H1 (cell line): ENCODE results near the gene RECK. TPM values are rescaled to one million over a fixed set of nuclear protein-coding genes. Genes with fewer than 3 reads are reported as not detected.
A peak's percentile ranks its signal among the peaks of the same experiment; 100 is the strongest.

Source experiments
- CTCF ChIA-PET: fragments of 300-600 bp; sonication (Branson Sonifier 250); formaldehyde crosslinking; loops from one replicate; lab custom pipeline; 2021; ENCODE audit not compliant: partially characterized antibody; lab: Charles Lee
- POLR2A ChIA-PET: fragments of 300-600 bp; sonication (Branson Sonifier 250); formaldehyde crosslinking; loops from one replicate; lab custom pipeline; 2021; ENCODE audit warnings: inconsistent platforms; ENCODE audit not compliant: partially characterized antibody; lab: Charles Lee
- DNase-seq, 2 experiments: peaks; one replicate each; pipeline versions ENCODE4 v3.0.0 to v3.0.0-alpha.2; 2010 to 2022; ENCODE audit warnings: low spot score in 2 of 2, low read depth in 1 of 2, mixed read lengths in 1 of 2
- FAIRE-seq: peaks from 2 replicates; lab custom pipeline; 2011; peaks lifted over from hg19 to GRCh38; lab: Jason Lieb, UNC
- H2AFZ ChIP-seq: 2 replicates; pipeline ENCODE4 v1.8.1; 2012; ENCODE audit warnings: low read length, inconsistent platforms
- H2AK5ac ChIP-seq: 2 replicates; pipeline ENCODE4 v1.6.1; 2013; ENCODE audit warnings: low read depth, low read length
- H2BK120ac ChIP-seq: replicated peaks from 2 replicates; pipeline ENCODE3; 2013; ENCODE audit warnings: low read depth, low read length, inconsistent platforms
- H2BK12ac ChIP-seq: 2 replicates; pipeline ENCODE4 v1.6.1; 2013; ENCODE audit warnings: low read depth, low read length
- H2BK15ac ChIP-seq: 2 replicates; pipeline ENCODE4 v1.6.1; 2013; ENCODE audit warnings: low read length
- H2BK20ac ChIP-seq: 2 replicates; pipeline ENCODE4 v1.6.1; 2013; ENCODE audit warnings: low read length
- H2BK5ac ChIP-seq: 2 replicates; pipeline ENCODE4 v1.6.1; 2013; ENCODE audit warnings: low read depth, low read length
- H3K14ac ChIP-seq: 2 replicates; pipeline ENCODE4 v1.6.1; 2013; ENCODE audit warnings: inconsistent platforms; ENCODE audit not compliant: insufficient read length
- H3K18ac ChIP-seq: 2 replicates; pipeline ENCODE4 v1.6.1; 2013; ENCODE audit warnings: low read length; ENCODE audit errors: extremely low read depth
- H3K23ac ChIP-seq: 2 replicates; pipeline ENCODE4 v1.6.1; 2013; ENCODE audit warnings: inconsistent platforms; ENCODE audit not compliant: insufficient read length
- H3K23me2 ChIP-seq: 2 replicates; pipeline ENCODE4 v1.6.1; 2013; ENCODE audit warnings: low read depth, low read length
- H3K27ac ChIP-seq: 2 replicates; pipeline ENCODE4 v1.6.1; 2011; ENCODE audit warnings: low read depth, low read length, inconsistent platforms
- H3K27me3 ChIP-seq, 4 experiments: replicated peaks in 1 of 4; 1 replicate in 1 of 4; 2 replicates in 3 of 4; pipeline versions ENCODE4 v1.6.1 to v1.8.1; 2011 to 2013; ENCODE audit warnings: low read length in 3 of 4, mild to moderate bottlenecking in 3 of 4, inconsistent platforms in 2 of 4, mixed read lengths in 2 of 4, moderate library complexity in 1 of 4; ENCODE audit not compliant: control insufficient read depth in 3 of 4, insufficient read depth in 3 of 4; ENCODE audit errors: extremely low read depth in 1 of 4
- H3K36me3 ChIP-seq, 4 experiments: 2 replicates each; pipeline versions ENCODE4 v1.6.1 to v1.8.1; 2011 to 2013; ENCODE audit warnings: mild to moderate bottlenecking in 4 of 4, low read length in 3 of 4, moderate library complexity in 2 of 4, control low read depth in 1 of 4, inconsistent platforms in 1 of 4; ENCODE audit not compliant: insufficient read depth in 4 of 4, control insufficient read depth in 2 of 4
- H3K4ac ChIP-seq: replicated peaks from 2 replicates; pipeline ENCODE3; 2013; ENCODE audit warnings: low read length, low read depth, mixed read lengths, inconsistent platforms; ENCODE audit not compliant: insufficient read length
- H3K4me1 ChIP-seq, 4 experiments: replicated peaks in 1 of 4; 1 replicate in 1 of 4; 2 replicates in 3 of 4; pipeline versions ENCODE4 v1.6.1 to v1.8.1; 2011 to 2013; ENCODE audit warnings: low read length in 3 of 4, inconsistent platforms in 2 of 4, mixed read lengths in 1 of 4; ENCODE audit not compliant: insufficient read depth in 4 of 4, control insufficient read depth in 3 of 4
- H3K4me2 ChIP-seq, 2 experiments: 2 replicates each; pipeline versions ENCODE4 v1.6.1 to v1.8.1; 2011 to 2013; ENCODE audit warnings: low read depth in 2 of 2, low read length in 2 of 2, control low read depth in 1 of 2, inconsistent platforms in 1 of 2, mild to moderate bottlenecking in 1 of 2; ENCODE audit not compliant: insufficient read depth in 1 of 2
- H3K4me3 ChIP-seq, 4 experiments: fragments of 200-600, 300-600 bp in 1 of 4; sonication (generic), shearing (Covaris generic), sonication (Bioruptor Twin) in 1 of 4; 2 replicates each; pipeline versions ENCODE4 v1.5.1 to v1.8.1; 2011 to 2016; ENCODE audit warnings: low read length in 4 of 4, low read depth in 3 of 4, control low read depth in 2 of 4, inconsistent platforms in 2 of 4, mild to moderate bottlenecking in 2 of 4, mixed read lengths in 1 of 4, moderate library complexity in 1 of 4; ENCODE audit not compliant: insufficient read depth in 2 of 4; ENCODE audit errors: extremely low read depth in 1 of 4
- H3K56ac ChIP-seq: replicated peaks from 2 replicates; pipeline ENCODE3; 2013; ENCODE audit warnings: low read depth, mild to moderate bottlenecking, mixed read lengths, low read length, inconsistent platforms; ENCODE audit not compliant: insufficient read length
- H3K79me1 ChIP-seq: 2 replicates; pipeline ENCODE4 v1.6.1; 2013; ENCODE audit warnings: low read depth, low read length, control low read depth
- H3K79me2 ChIP-seq, 2 experiments: 2 replicates each; pipeline versions ENCODE4 v1.6.1 to v1.8.1; 2012 to 2013; ENCODE audit warnings: low read length in 2 of 2, mild to moderate bottlenecking in 2 of 2, inconsistent platforms in 1 of 2; ENCODE audit not compliant: insufficient read depth in 2 of 2, control insufficient read depth in 1 of 2
- H3K9ac ChIP-seq, 4 experiments: replicated peaks in 1 of 4; 1 replicate in 1 of 4; 2 replicates in 3 of 4; pipeline versions ENCODE4 v1.6.1 to v1.8.1; 2011 to 2013; ENCODE audit warnings: low read depth in 3 of 4, low read length in 3 of 4, control low read depth in 2 of 4, mild to moderate bottlenecking in 2 of 4, moderate library complexity in 2 of 4, inconsistent platforms in 1 of 4; ENCODE audit errors: extremely low read depth in 1 of 4
- H3K9me3 ChIP-seq, 2 experiments: 2 replicates each; pipeline versions ENCODE4 v1.6.1 to v1.8.1; 2012 to 2013; ENCODE audit warnings: mild to moderate bottlenecking in 2 of 2, moderate library complexity in 2 of 2, control low read depth in 1 of 2, inconsistent platforms in 1 of 2, low read depth in 1 of 2, low read length in 1 of 2, mixed read lengths in 1 of 2; ENCODE audit not compliant: insufficient read depth in 2 of 2
- H4K20me1 ChIP-seq, 2 experiments: replicated peaks in 1 of 2; 2 replicates each; pipeline versions ENCODE3 to v1.8.1; 2011 to 2013; ENCODE audit warnings: inconsistent platforms in 2 of 2, low read length in 2 of 2, mild to moderate bottlenecking in 1 of 2; ENCODE audit not compliant: insufficient read depth in 2 of 2, control insufficient read depth in 1 of 2
- H4K5ac ChIP-seq: 2 replicates; pipeline ENCODE4 v1.6.1; 2013; ENCODE audit warnings: low read length, low read depth, mixed read lengths, inconsistent platforms; ENCODE audit not compliant: insufficient read length
- H4K8ac ChIP-seq: 2 replicates; pipeline ENCODE4 v1.8.0; 2013; ENCODE audit warnings: mild to moderate bottlenecking, moderate library complexity, low read length, inconsistent platforms; ENCODE audit not compliant: insufficient read depth; ENCODE audit errors: extremely low read depth
- H4K91ac ChIP-seq: replicated peaks from 2 replicates; pipeline ENCODE3; 2013; ENCODE audit warnings: low read length, mixed read lengths, inconsistent platforms; ENCODE audit not compliant: insufficient read length
- BACH1 ChIP-seq: IDR thresholded peaks from 2 replicates; pipeline ENCODE4 v1.6.1; 2012; ENCODE audit warnings: low read length, improper control_type of control experiment
- CTBP2 ChIP-seq: IDR thresholded peaks from 2 replicates; pipeline ENCODE4 v1.7.0; 2011; ENCODE audit warnings: borderline replicate concordance, mild to moderate bottlenecking, moderate library complexity, mixed read lengths, low read length; ENCODE audit not compliant: insufficient read depth, insufficient read length
- EGR1 ChIP-seq: IDR thresholded peaks from 2 replicates; pipeline ENCODE4 v1.6.1; 2011; ENCODE audit warnings: low read depth, low read length, borderline replicate concordance
- EP300 ChIP-seq, 2 experiments: IDR thresholded peaks; 1 replicate in 1 of 2; 2 replicates in 1 of 2; pipeline ENCODE4 v1.6.1; 2011 to 2012; ENCODE audit warnings: low read depth in 2 of 2, low read length in 2 of 2, mild to moderate bottlenecking in 2 of 2, borderline replicate concordance in 1 of 2, inconsistent platforms in 1 of 2, moderate library complexity in 1 of 2
- HDAC2 ChIP-seq, 2 experiments: fragments of 300-600 bp in 1 of 2; sonication (generic) in 1 of 2; IDR thresholded peaks; 2 replicates each; pipeline ENCODE4 v1.6.1; 2011 to 2012; ENCODE audit warnings: low read depth in 2 of 2, low read length in 2 of 2, mild to moderate bottlenecking in 2 of 2, moderate library complexity in 2 of 2, borderline replicate concordance in 1 of 2, inconsistent platforms in 1 of 2
- HDAC6 ChIP-seq: IDR thresholded peaks from one replicate; pipeline ENCODE4 v1.7.1; 2012; ENCODE audit warnings: low read depth, mild to moderate bottlenecking, inconsistent platforms, low read length, moderate library complexity
- POLR2A ChIP-seq, 2 experiments: IDR thresholded peaks; 1 replicate in 1 of 2; 2 replicates in 1 of 2; pipeline ENCODE4 v1.6.1; 2011; ENCODE audit warnings: low read depth in 2 of 2, low read length in 2 of 2, mild to moderate bottlenecking in 2 of 2; ENCODE audit errors: control extremely low read depth in 1 of 2
- RFX5 ChIP-seq: IDR thresholded peaks from 2 replicates; pipeline ENCODE4 v1.6.1; 2011; ENCODE audit warnings: low read depth, low read length, improper control_type of control experiment, borderline replicate concordance
- SIN3A ChIP-seq, 2 experiments: IDR thresholded peaks in 1 of 2; conservative IDR thresholded peaks in 1 of 2; 2 replicates each; pipeline ENCODE4 v1.6.1; 2011 to 2012; ENCODE audit warnings: low read length in 2 of 2, improper control_type of control experiment in 1 of 2, low read depth in 1 of 2, mild to moderate bottlenecking in 1 of 2
- SIRT6 ChIP-seq: IDR thresholded peaks from one replicate; pipeline ENCODE4 v1.7.1; 2012; ENCODE audit warnings: low read length, inconsistent platforms
- WGBS, 2 experiments: shearing (Covaris generic) in 1 of 2; methylation state at CpG; one replicate each; pipeline versions ENCODE4 v1.1.6 to v1.1.7; 2013 to 2015; ENCODE audit warnings: low lambda C conversion rate in 2 of 2, mixed read lengths in 2 of 2, inconsistent platforms in 1 of 2, low coverage in 1 of 2, missing lambda C conversion rate in 1 of 2; ENCODE audit not compliant: insufficient replicate concordance in 2 of 2, insufficient coverage in 1 of 2, insufficient read length in 1 of 2; ENCODE audit errors: extremely low coverage in 1 of 2, missing lambda C conversion rate in 1 of 2; 5-methylcytosine and 5-hydroxymethylcytosine counted together
- polyA plus RNA-seq, 7 experiments: library from polyadenylated mRNA; depleted of rRNA in 3 of 7; stranded (reverse) in 5 of 7; unstranded in 2 of 7; fragments of >200 nt in 5 of 7; fragments of 200-250 nt in 2 of 7; gene quantifications; 1 replicate in 5 of 7; 2 replicates in 1 of 7; 4 replicates in 1 of 7; pipeline versions ENCODE4 v1.2.1 to v1.2.3, GENCODE V29; 2011 to 2013; ENCODE audit warnings: missing spikeins in 2 of 7, mixed read lengths in 2 of 7
- total RNA-seq: library from RNA; stranded (reverse); fragmentation: NEBNext Ultra II Directional; extraction: Animal tissue kit (Norgen Biotek cat#: 25700); gene quantifications from 2 replicates; pipeline ENCODE4 v1.2.1, GENCODE V29; 2021
- TF ChIP-seq, protein P1 (sequence below): IDR thresholded peaks from 2 replicates; pipeline ENCODE4 v1.6.1; 2012; ENCODE audit warnings: inconsistent platforms
- TF ChIP-seq, protein P2 (sequence below): IDR thresholded peaks from 2 replicates; pipeline ENCODE4 v1.6.1; 2012; ENCODE audit warnings: inconsistent platforms

Gene RECK
- total and polyA plus RNA-seq, 2 of the 8 experiments (the other 6 are each of a cell fraction or from before 2014, with no cell fraction given): 5.4 to 9.8 TPM

DNA sequence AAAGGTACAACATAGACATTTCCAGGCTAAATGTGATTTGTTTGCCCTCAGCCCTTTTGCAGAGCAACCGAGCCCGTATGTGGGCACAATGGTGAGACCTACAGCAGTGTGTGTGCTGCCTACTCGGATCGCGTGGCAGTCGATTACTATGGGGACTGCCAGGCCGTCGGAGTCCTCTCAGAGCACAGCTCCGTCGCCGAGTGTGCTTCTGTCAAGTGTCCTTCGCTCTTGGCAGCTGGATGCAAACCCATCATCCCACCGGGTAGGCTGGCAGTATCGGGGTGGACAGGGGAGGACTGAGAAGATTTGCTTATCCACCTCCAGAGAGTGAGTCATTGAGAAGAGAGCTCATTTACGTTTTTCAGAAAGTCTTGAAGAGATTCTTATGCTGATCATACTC lies 82.0 kb downstream of the RECK start:
- H3K4ac ChIP-seq: no peak overlapping the region

More for the DNA sequence above, 82.0 kb downstream of the RECK start:
- no peak for DNase-seq
- Histone ChIP-seq H3K9ac (no peak overlapping the region), H4K91ac (no peak overlapping the region), H2AFZ (no peak overlapping the region), H4K8ac (0 out of 2 replicates have a peak overlapping the region, but pooled peaks have one; percentile 8), H3K79me2 (no peaks in the 10 kb centered on the region), H4K5ac (no peak overlapping the region), H3K27me3 (no peaks in the 10 kb centered on the region), H3K4me2 (no peak overlapping the region), H2BK5ac (no peak overlapping the region), H3K56ac (no peak overlapping the region)
- POLR2A ChIA-PET: interaction anchor here (0.5 to 0.7 kb wide), 3 partner anchors 75 to 110 kb away, joined by 3 read pairs; no protein-coding TSS in a partner anchor
- TF ChIP-seq CTBP2 (no peak), SIRT6 (no peak), HDAC6 (no peak), RFX5 (no peak), HDAC2 (IDR thresholded peaks at IDR 0.05; ENCODE audit: borderline replicate concordance in 1 of 2, low read depth in 2 of 2, low read length in 2 of 2) (no peak), BACH1 (no peak), EP300 (IDR thresholded peaks at IDR 0.05; ENCODE audit: borderline replicate concordance in 1 of 2, low read depth in 2 of 2, low read length in 2 of 2) (no peak), POLR2A (IDR thresholded peaks at IDR 0.05; ENCODE audit: control extremely low read depth in 1 of 2, low read depth in 2 of 2, low read length in 2 of 2) (no peak), EGR1 (no peak), SIN3A (conservative IDR thresholded peaks at IDR 0.05 in 1 of 2, IDR thresholded peaks at IDR 0.05 in 1 of 2; ENCODE audit: low read depth in 1 of 2, low read length in 2 of 2) (no peak)
- TF ChIP-seq, protein P1, sequence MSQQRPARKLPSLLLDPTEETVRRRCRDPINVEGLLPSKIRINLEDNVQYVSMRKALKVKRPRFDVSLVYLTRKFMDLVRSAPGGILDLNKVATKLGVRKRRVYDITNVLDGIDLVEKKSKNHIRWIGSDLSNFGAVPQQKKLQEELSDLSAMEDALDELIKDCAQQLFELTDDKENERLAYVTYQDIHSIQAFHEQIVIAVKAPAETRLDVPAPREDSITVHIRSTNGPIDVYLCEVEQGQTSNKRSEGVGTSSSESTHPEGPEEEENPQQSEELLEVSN: no peak
- TF ChIP-seq, protein P2, sequence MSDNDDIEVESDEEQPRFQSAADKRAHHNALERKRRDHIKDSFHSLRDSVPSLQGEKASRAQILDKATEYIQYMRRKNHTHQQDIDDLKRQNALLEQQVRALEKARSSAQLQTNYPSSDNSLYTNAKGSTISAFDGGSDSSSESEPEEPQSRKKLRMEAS: no peak
- TF ChIP-seq, all 59 proteins: peak for 0
- H2BK12ac ChIP-seq: no peak overlapping the region
- no peak overlapping the region for H3K18ac ChIP-seq
- CTCF ChIA-PET: interaction anchor here (0.7 to 1.6 kb wide), 5 partner anchors 8 to 110 kb away, joined by 3 to 8 read pairs (median 3); no protein-coding TSS in a partner anchor
- H3K23ac ChIP-seq: no peak overlapping the region
- WGBS, 2 experiments: 94% methylated on average over 15 of the region's 15 CpGs; no CpG with 5 or more reads in 1 of the 2 experiments
- no peak overlapping the region for H3K4me3 ChIP-seq
- H4K20me1 ChIP-seq: no peaks in the 10 kb centered on the region
- no peak overlapping the region for H3K27ac ChIP-seq
- peaks cover 0 to 5% (median 0%) of the 10 kb centered on the region in 4 experiments; a peak in 2 of 8 replicates for H3K36me3 ChIP-seq
- no peak overlapping the region for H2AK5ac ChIP-seq
- no peaks in the 10 kb centered on the region for H3K4me1 ChIP-seq
- H2BK20ac ChIP-seq: no peak overlapping the region
- no peak overlapping the region for H3K14ac ChIP-seq
- H3K9me3 ChIP-seq: no peaks in the 10 kb centered on the region
- H3K23me2 ChIP-seq: no peaks in the 10 kb centered on the region
- H2BK120ac ChIP-seq: no peak overlapping the region
- no peaks in the 10 kb centered on the region for H3K79me1 ChIP-seq
- H2BK15ac ChIP-seq: no peak overlapping the region
- no peak for FAIRE-seq
